GM12872 (cell line): Measurements from ENCODE around the gene FGD4.

Experiments
- TF ChIP-seq, protein P1 (sequence below): IDR thresholded peaks from 3 replicates; pipeline ENCODE4 v1.5.1; 2011; ENCODE audit warnings: low read depth, mild to moderate bottlenecking, low read length, moderate library complexity; ENCODE audit not compliant: insufficient read depth

FGD4 gene

DNA sequence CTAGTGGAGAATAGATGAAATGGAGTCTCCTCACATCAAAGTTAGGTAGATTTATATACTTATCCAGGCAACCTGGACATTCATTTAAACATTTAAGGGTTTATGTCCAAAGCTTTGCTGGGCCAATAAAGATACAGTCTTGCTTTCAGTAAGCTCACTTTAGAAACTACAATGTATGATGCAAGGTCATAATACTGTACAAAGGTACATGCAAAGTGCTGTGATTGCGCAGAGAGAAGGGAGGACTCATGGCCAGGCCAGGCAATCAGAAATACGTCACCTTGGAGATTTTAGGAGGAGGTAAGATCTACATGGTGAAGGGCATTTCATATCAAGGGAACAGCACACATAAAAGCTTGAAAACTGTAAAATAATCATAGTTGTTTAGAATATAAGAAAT is 113.6 kb downstream of the FGD4 start:
- TF ChIP-seq, protein P1, sequence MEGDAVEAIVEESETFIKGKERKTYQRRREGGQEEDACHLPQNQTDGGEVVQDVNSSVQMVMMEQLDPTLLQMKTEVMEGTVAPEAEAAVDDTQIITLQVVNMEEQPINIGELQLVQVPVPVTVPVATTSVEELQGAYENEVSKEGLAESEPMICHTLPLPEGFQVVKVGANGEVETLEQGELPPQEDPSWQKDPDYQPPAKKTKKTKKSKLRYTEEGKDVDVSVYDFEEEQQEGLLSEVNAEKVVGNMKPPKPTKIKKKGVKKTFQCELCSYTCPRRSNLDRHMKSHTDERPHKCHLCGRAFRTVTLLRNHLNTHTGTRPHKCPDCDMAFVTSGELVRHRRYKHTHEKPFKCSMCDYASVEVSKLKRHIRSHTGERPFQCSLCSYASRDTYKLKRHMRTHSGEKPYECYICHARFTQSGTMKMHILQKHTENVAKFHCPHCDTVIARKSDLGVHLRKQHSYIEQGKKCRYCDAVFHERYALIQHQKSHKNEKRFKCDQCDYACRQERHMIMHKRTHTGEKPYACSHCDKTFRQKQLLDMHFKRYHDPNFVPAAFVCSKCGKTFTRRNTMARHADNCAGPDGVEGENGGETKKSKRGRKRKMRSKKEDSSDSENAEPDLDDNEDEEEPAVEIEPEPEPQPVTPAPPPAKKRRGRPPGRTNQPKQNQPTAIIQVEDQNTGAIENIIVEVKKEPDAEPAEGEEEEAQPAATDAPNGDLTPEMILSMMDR = no peak

DNA sequence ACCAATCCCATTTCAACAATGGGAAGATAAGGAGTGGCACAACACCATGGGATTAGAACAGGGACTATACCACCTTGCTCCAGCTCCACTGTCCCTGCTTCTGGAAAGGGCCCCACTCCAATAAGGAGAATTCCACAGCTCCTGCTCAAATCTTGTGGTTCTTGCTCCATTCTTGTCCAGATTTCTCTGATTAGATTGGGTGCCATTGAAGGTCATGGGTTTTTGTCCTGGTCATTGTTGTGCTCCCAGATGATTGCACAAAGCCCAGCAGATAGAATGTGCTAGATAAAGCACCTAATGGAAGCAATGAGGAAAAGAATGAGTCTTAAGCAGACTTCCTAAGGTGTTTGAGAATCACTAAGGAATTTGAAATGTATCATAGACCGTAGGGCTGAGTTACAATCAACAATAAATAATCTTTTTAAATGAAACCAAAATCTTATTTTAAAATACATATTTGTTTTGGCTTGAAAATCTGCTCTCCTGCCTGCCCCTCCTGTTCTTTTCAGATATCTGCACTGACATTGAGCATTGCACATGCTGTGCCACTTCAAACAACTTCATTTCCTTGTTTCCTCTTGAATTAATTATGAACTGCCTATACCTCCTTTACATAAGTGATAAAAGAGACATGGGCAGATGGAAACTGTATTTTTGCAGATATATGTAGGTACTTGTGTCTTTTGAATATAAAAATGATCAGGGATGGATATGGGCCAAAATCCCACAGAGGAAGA is 115.9 kb downstream of the FGD4 start:
- TF ChIP-seq, protein P1 = no peak

DNA sequence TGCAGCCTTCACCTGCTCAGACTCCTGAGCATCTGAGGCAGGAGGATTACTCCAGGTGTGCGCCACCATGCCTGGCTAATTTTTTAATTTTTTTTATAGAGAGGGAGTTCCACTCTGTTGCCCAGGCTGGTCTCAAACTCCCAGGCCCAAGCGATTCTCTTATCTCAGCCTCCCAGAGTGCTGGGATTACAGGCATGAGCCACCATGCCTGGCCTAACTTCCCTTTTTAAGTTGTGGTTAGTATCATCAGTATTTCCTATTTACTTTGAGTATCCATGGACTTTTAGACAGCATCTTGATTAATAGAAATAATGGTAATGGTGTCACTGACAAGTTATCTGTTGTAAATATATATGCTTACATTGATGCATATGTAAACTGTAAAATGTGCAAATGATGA is 116.9 kb downstream of the FGD4 start:
- TF ChIP-seq, protein P1 = no peak

DNA sequence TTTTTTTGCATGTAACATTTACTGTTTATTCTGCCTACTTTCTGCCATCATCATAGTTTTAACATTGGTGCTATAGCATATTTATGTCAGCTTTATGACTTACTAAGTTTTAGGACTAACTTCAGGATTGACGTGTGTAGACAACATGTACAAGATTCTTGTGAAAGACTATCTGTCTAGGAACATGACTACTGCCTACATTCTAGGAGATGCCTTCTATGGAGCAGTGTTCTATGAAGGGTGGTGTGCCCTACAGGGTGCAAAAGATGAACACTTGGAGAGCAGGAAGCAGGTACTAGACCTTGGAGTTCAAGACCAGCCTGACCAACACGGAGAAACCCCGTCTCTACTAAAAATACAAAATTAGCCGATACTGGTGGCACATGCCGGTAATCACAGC is 118.6 kb downstream of the FGD4 start:
- TF ChIP-seq, protein P1 = no peak

DNA sequence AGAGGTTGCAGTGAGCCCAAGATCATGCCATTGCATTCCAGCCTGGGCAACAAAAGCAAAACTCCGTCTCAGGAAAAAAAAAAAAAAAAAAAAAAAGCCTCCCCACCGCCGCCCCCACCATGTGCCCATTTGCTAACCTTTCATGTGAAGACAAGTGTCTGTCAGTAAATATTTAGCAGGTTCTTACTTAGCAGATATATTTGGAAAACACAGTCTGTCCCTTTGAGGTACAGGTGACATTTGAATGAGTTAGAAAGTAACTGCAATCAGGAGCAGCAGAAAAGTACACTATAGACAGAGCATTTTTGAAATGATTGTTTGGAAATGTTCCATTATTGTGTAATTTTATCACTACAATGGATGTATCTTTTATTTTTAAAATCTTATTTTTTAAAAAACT is 119.7 kb downstream of the FGD4 start:
- TF ChIP-seq, protein P1 = no peak

DNA sequence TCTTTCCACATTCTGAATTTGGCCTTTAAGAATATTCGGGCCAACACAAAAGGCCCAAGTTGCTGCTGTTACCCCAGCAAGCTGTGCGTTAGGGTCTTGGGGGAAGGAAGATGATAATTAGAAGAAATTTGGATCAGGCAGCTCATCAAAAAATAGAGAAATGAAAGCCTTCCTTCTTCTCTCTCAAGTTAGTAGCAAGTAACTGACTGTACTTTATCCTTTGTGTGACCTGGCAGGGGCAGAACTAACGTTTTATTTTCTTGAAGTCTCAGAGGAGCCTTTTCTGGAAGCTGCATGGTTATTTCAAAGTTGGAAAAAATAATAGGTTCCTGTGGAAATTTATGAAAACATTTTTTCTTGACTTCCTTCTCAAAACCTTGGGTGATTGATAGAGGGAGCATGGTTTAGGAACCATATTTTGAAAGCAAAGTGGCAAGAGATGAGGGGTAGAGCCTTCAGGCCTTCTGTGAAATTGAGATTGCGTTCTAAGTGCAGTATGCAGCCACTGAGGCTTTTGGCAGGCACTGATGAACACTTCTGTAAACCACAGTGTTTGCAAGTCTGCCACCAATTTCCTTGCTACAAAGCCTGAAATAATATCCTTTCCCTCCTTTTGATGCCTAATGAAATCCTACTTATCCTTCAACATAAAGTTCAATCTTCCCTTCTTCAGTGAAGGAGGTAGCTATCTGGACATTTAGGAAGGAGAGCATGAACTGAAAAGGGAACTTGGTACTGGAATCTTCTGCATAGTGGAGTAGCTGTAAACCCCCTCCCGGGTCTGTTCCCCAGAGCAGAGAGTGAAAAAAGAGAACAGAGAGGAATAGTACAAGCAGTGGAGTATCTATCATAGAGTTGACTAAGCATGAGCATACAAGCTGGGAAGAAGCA is 123.2 kb downstream of the FGD4 start:
- TF ChIP-seq, protein P1 = no peak

DNA sequence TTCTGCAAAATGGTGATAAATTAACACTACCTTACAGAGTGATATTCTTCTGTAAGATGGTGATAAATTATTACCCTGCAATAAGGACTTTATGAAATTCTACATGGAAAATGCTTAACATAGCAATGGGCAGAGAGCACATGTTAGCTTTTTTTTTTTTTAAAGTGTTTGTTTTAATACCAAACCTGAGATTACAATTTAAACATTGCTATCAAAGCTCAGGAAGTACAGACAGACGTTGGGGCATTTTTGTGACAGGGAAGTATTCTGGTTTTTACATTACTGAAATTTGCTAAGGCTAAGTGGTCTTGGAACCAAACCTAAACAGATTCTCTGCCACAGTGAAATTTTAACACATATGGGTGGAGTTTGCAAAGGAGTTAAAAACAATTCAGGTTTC is 133.1 kb downstream of the FGD4 start:
- TF ChIP-seq, protein P1 = no peak
